OCI-LY7 (cell line): ENCODE measurements around the gene PACSIN2.

ENCODE experiments used
- CTCF ChIP-seq: fragments of 200-600 bp; sonication (generic); conservative IDR thresholded peaks from 2 replicates; pipeline ENCODE4 v1.5.1; 2014; ENCODE audit warnings: mild to moderate bottlenecking, antibody characterized with exemption, low read length, moderate library complexity, mixed read lengths
- EZH2phosphoT487 ChIP-seq: fragments of 200-600 bp; sonication (generic); IDR thresholded peaks from 2 replicates; pipeline ENCODE4 v1.6.1; 2018; ENCODE audit warnings: low read depth, borderline replicate concordance, mild to moderate bottlenecking, mixed run types, antibody characterized with exemption, low read length, moderate library complexity, mixed read lengths

DNA sequence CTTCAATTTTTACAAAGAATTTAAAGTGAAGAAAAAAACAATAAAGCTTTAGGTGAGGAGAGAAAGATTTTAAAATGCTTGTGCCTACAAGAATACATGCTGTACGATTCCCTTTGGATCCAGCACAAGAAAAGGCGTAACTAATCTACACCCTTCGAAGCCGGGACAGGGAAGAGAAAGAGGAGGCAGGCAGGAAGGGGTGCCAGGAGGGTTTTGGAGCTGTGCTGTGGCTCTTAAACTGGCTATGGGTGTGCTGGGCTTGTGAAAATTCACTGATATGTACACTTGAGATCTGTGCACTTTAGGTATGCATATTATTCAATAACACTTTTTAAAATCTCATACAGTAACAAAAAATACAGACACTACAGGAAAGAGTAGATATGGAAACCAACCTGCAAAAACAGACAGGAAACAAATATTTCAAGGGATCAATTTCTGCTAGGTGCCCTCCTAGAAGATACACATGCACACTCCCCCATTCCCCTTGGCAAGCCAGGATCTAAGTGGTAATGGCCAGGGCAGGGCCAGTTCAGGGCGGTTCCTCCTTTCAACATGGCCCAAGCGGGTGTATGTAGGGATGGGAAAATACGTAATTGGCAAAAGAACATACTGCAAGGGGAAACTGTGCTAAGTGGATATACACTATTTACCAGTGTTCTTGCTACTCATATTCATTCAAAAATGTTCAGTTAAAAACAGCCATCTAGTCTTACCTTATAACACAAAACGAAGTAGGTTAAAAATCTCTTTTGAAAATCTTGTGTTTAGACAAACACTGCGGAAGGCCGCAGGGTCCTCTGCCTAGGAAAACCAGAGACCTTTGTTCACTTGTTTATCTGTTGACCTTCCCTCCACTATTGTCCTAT, 54.2 kb downstream of the PACSIN2 start:
- TF ChIP-seq CTCF (no peak), EZH2phosphoT487 (no peak)
